Activated naive CD4-positive, alpha-beta T cell treated with anti-CD3 and anti-CD28 coated beads for 36 hours (primary cell): ENCODE data around the gene CALM3. TPM values are rescaled to one million over a fixed set of nuclear protein-coding genes. Genes with fewer than 3 reads are reported as not detected.

ENCODE experiments used
- CTCF ChIA-PET: fragments of 350-600 bp; sonication (Branson Sonifier 250); formaldehyde crosslinking; loops from one replicate; lab custom pipeline; 2021; ENCODE audit warnings: antibody characterized with exemption; lab: Charles Lee
- DNase-seq: peaks from one replicate; pipeline ENCODE4 v3.0.0-alpha.2; 2020
- H3K27ac Mint-ChIP-seq: one replicate; pipeline ENCODE4 v1.8.0; 2021; ENCODE audit warnings: mild to moderate bottlenecking, mixed read lengths
- H3K27me3 Mint-ChIP-seq: one replicate; pipeline ENCODE4 v1.8.0; 2021; ENCODE audit warnings: low read depth, mixed read lengths
- H3K36me3 Mint-ChIP-seq: one replicate; pipeline ENCODE4 v1.8.0; 2021; ENCODE audit warnings: low read depth, mixed read lengths
- H3K4me1 Mint-ChIP-seq: one replicate; pipeline ENCODE4 v1.8.0; 2021; ENCODE audit warnings: low read depth, mixed read lengths
- H3K4me3 Mint-ChIP-seq: one replicate; pipeline ENCODE4 v1.8.0; 2021; ENCODE audit warnings: mild to moderate bottlenecking, moderate library complexity, mixed read lengths
- H3K9me3 Mint-ChIP-seq: one replicate; pipeline ENCODE4 v1.8.0; 2021; ENCODE audit warnings: mixed read lengths
- intact Hi-C: fragments of 100-400 bp; cut with micrococcal nuclease; formaldehyde crosslinking; loops from one replicate; pipeline ENCODE4 v1.15.1; 2023
- total RNA-seq, 2 experiments: library from RNA; stranded (reverse); gene quantifications; one replicate each; pipeline ENCODE4 v1.2.3, GENCODE V29; 2021

Gene CALM3
- total RNA-seq, 2 experiments from 2014 or later, result 482 to 500 TPM

DNA sequence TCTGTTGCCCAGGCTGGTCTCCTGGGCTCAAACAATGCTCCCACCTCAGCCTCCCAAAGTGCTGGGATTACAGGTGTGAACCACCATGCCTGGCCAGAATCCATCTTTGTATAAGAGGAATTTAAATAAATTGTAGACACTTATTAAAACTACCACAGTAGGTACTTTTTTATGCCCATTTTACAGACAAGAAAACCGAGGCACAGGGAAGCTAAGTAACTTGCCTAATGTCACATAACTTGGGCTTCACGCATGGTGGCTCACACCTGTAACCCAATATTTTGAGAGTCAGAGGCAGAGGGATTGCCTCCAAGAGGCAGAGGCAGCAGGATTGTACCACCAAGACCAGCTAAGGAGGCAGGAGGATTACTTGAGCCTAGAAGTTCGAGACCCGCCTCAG is 22.7 kb upstream of the CALM3 start:
- H3K27ac Mint-ChIP-seq, result no peak overlapping the region
- H3K36me3 Mint-ChIP-seq, result no peaks in the 10 kb centered on the region
- CTCF ChIA-PET, result no interaction called here
- intact Hi-C loops, result no loop called here
- H3K4me3 Mint-ChIP-seq, result no peak overlapping the region
- H3K9me3 Mint-ChIP-seq, result no peaks in the 10 kb centered on the region
- no peak for DNase-seq
- no peaks in the 10 kb centered on the region for H3K27me3 Mint-ChIP-seq
- H3K4me1 Mint-ChIP-seq, result peaks cover 26% of the 10 kb centered on the region

- CTCF ChIA-PET, result interaction anchor here (0.6 to 1.5 kb wide), 6 partner anchors 14 to 454 kb away, joined by 3 to 6 read pairs (median 3); no protein-coding TSS in a partner anchor
- Mint-ChIP-seq H3K36me3 (no peaks in the 10 kb centered on the region), H3K27ac (no peak overlapping the region)
Observed at GRCh38 chr19:46579361-46579879, 21.7 kb upstream of the CALM3 start.

DNA sequence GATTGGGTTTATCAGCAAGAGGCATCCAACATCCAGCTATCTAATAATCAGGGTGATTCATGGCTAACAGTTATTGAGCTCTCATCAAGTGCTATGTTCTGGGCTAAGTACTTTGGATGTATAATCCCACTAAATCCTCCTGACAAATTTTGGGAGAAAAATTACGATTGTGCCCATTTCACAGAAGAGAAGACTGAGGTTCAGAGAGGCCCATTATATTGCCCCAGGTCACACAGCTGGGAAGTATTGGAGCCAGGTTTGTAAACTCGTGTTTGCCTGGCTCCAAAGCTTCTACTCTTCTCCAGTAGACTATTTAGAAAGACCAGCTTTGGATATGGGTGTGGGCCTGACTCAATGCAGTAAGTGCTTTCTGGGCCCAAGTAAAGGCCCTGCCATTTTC is 20.9 kb upstream of the CALM3 start:
- Mint-ChIP-seq H3K9me3 (no peaks in the 10 kb centered on the region), H3K36me3 (no peaks in the 10 kb centered on the region), H3K27me3 (no peaks in the 10 kb centered on the region), H3K4me3 (no peak overlapping the region), H3K27ac (no peak overlapping the region), H3K4me1 (peaks cover 23% of the 10 kb centered on the region)
- DNase-seq, result no peak
- intact Hi-C loops, result no loop called here
- CTCF ChIA-PET, result interaction anchor here (0.6 to 1.5 kb wide), 9 partner anchors 15 to 455 kb away, joined by 3 to 6 read pairs (median 3); no protein-coding TSS in a partner anchor

More at GRCh38 chr19:46579361-46579879, 21.7 kb upstream of the CALM3 start:
- intact Hi-C loops, result no loop called here
- Mint-ChIP-seq H3K27me3 (no peaks in the 10 kb centered on the region), H3K4me3 (no peak overlapping the region), H3K4me1 (peaks cover 28% of the 10 kb centered on the region), H3K9me3 (no peaks in the 10 kb centered on the region)
- peak; percentile 47 for DNase-seq

DNA sequence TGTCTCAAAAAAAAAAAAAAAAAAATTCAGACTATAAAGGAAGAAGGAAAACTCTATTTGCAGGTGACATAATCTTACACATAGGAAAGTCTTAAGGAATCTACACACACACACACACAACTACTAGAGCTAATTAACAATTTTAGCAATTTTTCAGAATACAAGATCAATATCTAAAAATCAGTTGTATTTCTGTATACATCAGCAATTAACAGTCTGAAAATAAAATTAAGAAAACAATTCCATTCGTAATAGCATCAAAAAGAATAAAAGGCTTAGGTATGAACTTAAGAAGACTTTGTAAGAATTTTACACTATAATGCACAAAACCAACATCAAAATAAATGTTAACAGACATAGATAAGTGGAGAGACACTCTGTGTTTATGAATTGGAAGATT is 15.6 kb upstream of the CALM3 start:
- Mint-ChIP-seq H3K4me3 (no peak overlapping the region), H3K27me3 (no peaks in the 10 kb centered on the region), H3K27ac (no peak overlapping the region), H3K4me1 (peaks cover 6% of the 10 kb centered on the region), H3K9me3 (no peaks in the 10 kb centered on the region), H3K36me3 (no peaks in the 10 kb centered on the region)
- intact Hi-C loops, result no loop called here
- CTCF ChIA-PET, result no interaction called here
- DNase-seq, result no peak

DNA sequence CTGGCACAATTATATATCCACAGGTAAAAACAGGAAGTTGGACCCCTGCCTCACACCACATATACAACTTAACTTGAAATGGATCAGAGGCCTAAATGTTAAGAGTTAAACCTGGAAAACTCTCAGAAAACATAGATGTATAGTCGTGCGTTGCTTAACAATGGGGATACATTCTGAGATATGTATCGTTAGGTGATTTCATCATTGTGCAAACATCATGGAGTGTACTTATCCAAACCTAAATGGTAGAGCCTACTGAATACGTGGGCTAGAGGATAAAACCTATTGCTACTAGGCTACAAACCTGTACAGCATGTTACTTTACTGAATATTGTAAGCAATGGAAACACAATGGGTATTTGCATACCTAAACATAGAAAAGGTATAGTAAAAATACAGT is 14.8 kb upstream of the CALM3 start:
- Mint-ChIP-seq H3K27me3 (no peaks in the 10 kb centered on the region), H3K27ac (no peak overlapping the region), H3K4me1 (peaks cover 6% of the 10 kb centered on the region), H3K4me3 (no peak overlapping the region), H3K9me3 (no peaks in the 10 kb centered on the region), H3K36me3 (no peaks in the 10 kb centered on the region)
- intact Hi-C loops, result no loop called here
- CTCF ChIA-PET, result no interaction called here
- no peak for DNase-seq

DNA sequence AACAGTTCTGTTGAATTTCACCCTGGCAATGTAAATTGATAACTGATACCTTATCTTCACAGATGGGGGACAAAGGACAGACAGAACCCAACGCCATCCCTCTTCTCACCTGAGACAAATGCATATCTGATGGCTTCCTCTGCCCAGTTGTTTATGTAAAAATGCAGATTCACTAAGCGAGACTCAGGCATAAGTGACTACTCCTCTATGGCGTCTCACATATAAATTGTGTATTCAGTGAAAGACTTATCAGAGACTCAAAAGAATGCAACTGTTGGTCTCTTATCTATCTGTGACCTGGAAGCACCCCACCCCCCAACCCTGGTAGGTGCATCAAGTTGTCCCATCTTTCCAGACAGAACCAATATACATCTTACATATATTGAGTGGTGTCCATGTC is 13.3 kb upstream of the CALM3 start:
- intact Hi-C loops, result no loop called here
- Mint-ChIP-seq H3K9me3 (no peaks in the 10 kb centered on the region), H3K4me1 (peaks cover 6% of the 10 kb centered on the region), H3K4me3 (no peak overlapping the region), H3K27me3 (no peaks in the 10 kb centered on the region), H3K27ac (no peak overlapping the region), H3K36me3 (no peaks in the 10 kb centered on the region)
- CTCF ChIA-PET, result interaction anchor here (1.5 kb wide), 1 partner anchor 11 kb away, joined by 3 read pairs; no protein-coding TSS in a partner anchor
- no peak for DNase-seq

- Mint-ChIP-seq H3K27me3 (no peaks in the 10 kb centered on the region), H3K27ac (no peak overlapping the region), H3K36me3 (no peaks in the 10 kb centered on the region), H3K9me3 (no peaks in the 10 kb centered on the region), H3K4me1 (no peaks in the 10 kb centered on the region), H3K4me3 (no peak overlapping the region)
- CTCF ChIA-PET, result interaction anchor here (1.3 kb wide), 1 partner anchor 75 kb away, joined by 3 read pairs; no protein-coding TSS in a partner anchor
- intact Hi-C loops, result no loop called here
- no peak for DNase-seq
Observed at GRCh38 chr19:46591254-46591653, 9.9 kb upstream of the CALM3 start.

DNA sequence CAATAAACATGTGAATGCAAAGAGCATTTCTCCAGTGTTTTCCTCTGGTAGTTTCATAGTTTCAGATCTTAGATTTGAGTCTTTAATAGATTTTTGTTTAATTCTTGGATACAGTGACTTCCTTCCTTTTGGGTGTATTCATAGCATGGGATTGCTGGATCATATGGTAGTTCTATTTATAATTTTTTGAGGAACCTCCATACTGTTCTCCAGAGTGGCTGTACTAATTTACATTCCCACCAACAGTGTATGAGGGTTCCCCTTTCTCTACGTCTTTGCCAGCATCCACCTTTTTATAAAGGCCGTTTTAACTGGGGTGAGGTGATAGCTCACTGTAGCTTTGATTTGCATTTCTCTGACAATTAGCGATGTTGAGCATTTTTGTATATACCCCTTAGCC is 9.3 kb upstream of the CALM3 start:
- DNase-seq, result no peak
- no peaks in the 10 kb centered on the region for H3K4me1 Mint-ChIP-seq
- H3K27ac Mint-ChIP-seq, result no peak overlapping the region
- no peaks in the 10 kb centered on the region for H3K36me3 Mint-ChIP-seq
- CTCF ChIA-PET, result no interaction called here
- H3K9me3 Mint-ChIP-seq, result no peaks in the 10 kb centered on the region
- intact Hi-C loops, result no loop called here
- no peak overlapping the region for H3K4me3 Mint-ChIP-seq
- no peaks in the 10 kb centered on the region for H3K27me3 Mint-ChIP-seq

- peaks cover 1% of the 10 kb centered on the region for H3K36me3 Mint-ChIP-seq
- no peak overlapping the region for H3K27ac Mint-ChIP-seq
- intact Hi-C loops, result no loop called here
- H3K27me3 Mint-ChIP-seq, result no peaks in the 10 kb centered on the region
- peaks cover 9% of the 10 kb centered on the region for H3K9me3 Mint-ChIP-seq
- CTCF ChIA-PET, result interaction anchor here (0.7 kb wide), 1 partner anchor 233 kb away, joined by 3 read pairs; no protein-coding TSS in a partner anchor
- H3K4me3 Mint-ChIP-seq, result no peak overlapping the region
- no peak for DNase-seq
- H3K4me1 Mint-ChIP-seq, result peaks cover 5% of the 10 kb centered on the region
Observed at GRCh38 chr19:46596008-46596407, 5.1 kb upstream of the CALM3 start.

- no peak for DNase-seq
- CTCF ChIA-PET, result interaction anchor here (0.6 to 2.4 kb wide), 6 partner anchors 11 to 85 kb away, joined by 3 to 9 read pairs (median 4); no protein-coding TSS in a partner anchor
- Mint-ChIP-seq H3K4me3 (no peak overlapping the region), H3K27me3 (no peaks in the 10 kb centered on the region), H3K4me1 (peaks cover 18% of the 10 kb centered on the region), H3K9me3 (peaks cover 9% of the 10 kb centered on the region), H3K36me3 (peaks cover 14% of the 10 kb centered on the region), H3K27ac (no peak overlapping the region)
- intact Hi-C loops, result no loop called here
Observed at GRCh38 chr19:46598372-46598917, 2.7 kb upstream of the CALM3 start.

DNA sequence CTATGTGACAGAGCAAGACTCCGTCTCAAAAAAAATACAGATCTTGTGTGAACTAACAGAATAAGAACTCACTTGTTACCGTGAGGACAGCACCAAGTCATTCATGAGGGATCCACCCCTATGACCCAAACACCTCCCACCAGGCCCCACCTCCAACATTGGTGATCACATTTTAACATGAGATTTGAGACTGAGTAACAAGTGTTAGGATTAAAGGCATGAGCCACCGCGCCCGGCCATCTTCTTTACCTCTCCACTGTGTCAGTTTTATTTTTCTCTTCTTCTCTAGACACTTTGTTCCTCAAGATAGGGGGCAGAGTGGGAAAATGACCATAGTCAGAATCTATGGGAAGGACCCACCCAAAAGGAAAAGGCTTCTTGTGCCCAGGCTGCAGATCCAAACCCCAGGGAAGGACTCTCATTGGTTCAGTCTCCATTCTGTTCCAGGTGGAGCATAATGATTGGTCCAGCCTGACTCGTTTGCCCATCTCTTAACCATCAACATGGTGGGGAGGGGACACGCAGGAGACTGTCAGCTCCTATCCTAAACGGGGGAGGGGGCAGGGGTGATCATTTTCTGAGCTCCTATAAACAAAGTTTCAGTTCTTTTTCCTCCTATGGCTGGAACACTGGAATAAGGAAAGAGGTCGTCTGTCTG is 1.3 kb upstream of the CALM3 start:
- DNase-seq, result peak; percentile 34
- CTCF ChIA-PET, result interaction anchor here (0.5 to 3.6 kb wide), 8 partner anchors 12 to 84 kb away, joined by 3 to 21 read pairs (median 4); partner anchors contain the start of gene DACT3
- peaks cover 29% of the 10 kb centered on the region for H3K4me1 Mint-ChIP-seq
- H3K27ac Mint-ChIP-seq, result peak overlapping the region; percentile 100
- H3K9me3 Mint-ChIP-seq, result peaks cover 9% of the 10 kb centered on the region
- peaks cover 15% of the 10 kb centered on the region for H3K36me3 Mint-ChIP-seq
- intact Hi-C loops, result loop anchor here (1.0 to 2.0 kb wide), 6 partner anchors 12 to 605 kb away; partner anchors contain the start of genes ARHGAP35, CCDC61, DACT3 and SLC1A5
- no peaks in the 10 kb centered on the region for H3K27me3 Mint-ChIP-seq
- H3K4me3 Mint-ChIP-seq, result peak overlapping the region; percentile 96
